Stimulated activated CD4-positive, alpha-beta T cell treated with anti-CD3 and anti-CD28 coated beads, Interleukin-12 subunit alpha, Interleukin-12 subunit beta, amount 100 ng/mL, for 4 hours (primary cell): ENCODE measurements around the gene SCP2.

ENCODE experiments used
- DNase-seq: peaks from one replicate; pipeline ENCODE4 v3.0.0-alpha.2; 2020

Gene SCP2

GRCh38 chr1:53085405-53085804 is 158.3 kb downstream of the SCP2 start:
- DNase-seq = no peak

- no peak for DNase-seq
These were observed 159.5 kb downstream of the SCP2 start for GRCh38 chr1:53086491-53087070.

- DNase-seq = no peak
These were observed 160.5 kb downstream of the SCP2 start for GRCh38 chr1:53087332-53088285.

GRCh38 chr1:53088616-53089300 is 161.7 kb downstream of the SCP2 start:
- no peak for DNase-seq

- DNase-seq = no peak
These were observed 162.6 kb downstream of the SCP2 start for GRCh38 chr1:53089478-53090226.

GRCh38 chr1:53090227-53091147 is 163.4 kb downstream of the SCP2 start:
- no peak for DNase-seq

GRCh38 chr1:53091841-53092645 is 165.0 kb downstream of the SCP2 start:
- no peak for DNase-seq

- DNase-seq = no peak
These were observed 165.8 kb downstream of the SCP2 start for GRCh38 chr1:53092659-53093450.

GRCh38 chr1:53093451-53093754 is 166.3 kb downstream of the SCP2 start:
- DNase-seq = no peak

- DNase-seq = no peak
These were observed 166.9 kb downstream of the SCP2 start for GRCh38 chr1:53093778-53094532.

- no peak for DNase-seq
These were observed 167.4 kb downstream of the SCP2 start for GRCh38 chr1:53094533-53094919.
